Keratinocyte (primary cell): ENCODE measurements around the gene NAALADL1. TPM values are rescaled to one million over a fixed set of nuclear protein-coding genes. Genes with fewer than 3 reads are reported as not detected.
A peak's percentile ranks its signal among the peaks of the same experiment; 100 is the strongest.

Experiments
- DNase-seq: peaks from one replicate; pipeline ENCODE4 v3.0.0-alpha.2; 2011; ENCODE audit warnings: low read depth, missing footprints, low spot score
- FAIRE-seq: peaks from 2 replicates; lab custom pipeline; 2011; peaks lifted over from hg19 to GRCh38; lab: Jason Lieb, UNC
- H2AFZ ChIP-seq: 2 replicates; pipeline ENCODE4 v1.6.0; 2012; ENCODE audit warnings: low read length, control low read depth, inconsistent platforms; ENCODE audit not compliant: control insufficient read depth
- H3K27ac ChIP-seq: 2 replicates; pipeline ENCODE4 v1.5.1; 2011; ENCODE audit warnings: low read length; ENCODE audit not compliant: control insufficient read depth, insufficient read depth
- H3K27me3 ChIP-seq: 3 replicates; pipeline ENCODE4 v1.6.0; 2011; ENCODE audit warnings: low read length; ENCODE audit not compliant: control insufficient read depth, insufficient read depth; ENCODE audit errors: extremely low read depth
- H3K36me3 ChIP-seq, 2 experiments: 2 replicates in 1 of 2; 3 replicates in 1 of 2; pipeline ENCODE4 v1.5.1; 2011; ENCODE audit warnings: low read length in 2 of 2, mild to moderate bottlenecking in 1 of 2; ENCODE audit not compliant: control insufficient read depth in 2 of 2, insufficient read depth in 2 of 2; ENCODE audit errors: extremely low read depth in 1 of 2
- H3K4me1 ChIP-seq: 3 replicates; pipeline ENCODE4 v1.5.1; 2011; ENCODE audit warnings: low read length; ENCODE audit not compliant: control insufficient read depth, insufficient read depth; ENCODE audit errors: extremely low read depth
- H3K4me2 ChIP-seq: 3 replicates; pipeline ENCODE4 v1.6.0; 2011; ENCODE audit warnings: low read depth, low read length; ENCODE audit not compliant: control insufficient read depth, insufficient read depth; ENCODE audit errors: extremely low read depth
- H3K4me3 ChIP-seq, 3 experiments: fragments of 200-600 bp in 1 of 3; sonication (generic) in 1 of 3; 2 replicates in 2 of 3; 3 replicates in 1 of 3; pipeline ENCODE4 v1.5.1; 2011 to 2016; ENCODE audit warnings: low read length in 3 of 3, mild to moderate bottlenecking in 3 of 3, control low read depth in 2 of 3, inconsistent platforms in 1 of 3, low read depth in 1 of 3, mixed read lengths in 1 of 3, mixed run types in 1 of 3, moderate library complexity in 1 of 3; ENCODE audit not compliant: control insufficient read depth in 2 of 3, insufficient read depth in 2 of 3; ENCODE audit errors: extremely low read depth in 1 of 3
- H3K79me2 ChIP-seq: 2 replicates; pipeline ENCODE4 v1.6.0; 2012; ENCODE audit warnings: low read length; ENCODE audit not compliant: control insufficient read depth, insufficient read depth
- H3K9ac ChIP-seq: 3 replicates; pipeline ENCODE4 v1.6.0; 2011; ENCODE audit warnings: low read length; ENCODE audit not compliant: control insufficient read depth, insufficient read depth; ENCODE audit errors: extremely low read depth
- H3K9me1 ChIP-seq: 3 replicates; pipeline ENCODE4 v1.6.0; 2011; ENCODE audit warnings: low read length; ENCODE audit not compliant: control insufficient read depth, insufficient read depth; ENCODE audit errors: extremely low read depth
- H3K9me3 ChIP-seq: 2 replicates; pipeline ENCODE4 v1.5.1; 2012; ENCODE audit warnings: low read depth, low read length; ENCODE audit not compliant: control insufficient read depth
- H4K20me1 ChIP-seq: 3 replicates; pipeline ENCODE4 v1.6.0; 2011; ENCODE audit warnings: low read length; ENCODE audit not compliant: control insufficient read depth, insufficient read depth; ENCODE audit errors: extremely low read depth
- CTCF ChIP-seq, 3 experiments: IDR thresholded peaks in 1 of 3; conservative IDR thresholded peaks in 1 of 3; optimal IDR thresholded peaks in 1 of 3; 2 replicates in 2 of 3; 3 replicates in 1 of 3; pipeline versions ENCODE3 to v1.5.1; 2011; ENCODE audit warnings: low read length in 3 of 3, mild to moderate bottlenecking in 3 of 3, moderate library complexity in 2 of 3, control low read depth in 1 of 3, inconsistent platforms in 1 of 3; ENCODE audit not compliant: insufficient read depth in 2 of 3; ENCODE audit errors: extremely low read depth in 1 of 3
- EZH2 ChIP-seq: IDR thresholded peaks from one replicate; pipeline ENCODE4 v1.6.1; 2012; ENCODE audit warnings: inconsistent platforms, mild to moderate bottlenecking, low read length, moderate library complexity
- dilution Hi-C: fragments of 300-500 bp; cut with MboI; formaldehyde crosslinking; loops from one replicate; pipeline ENCODE4 v1.7.0; 2020; ENCODE audit warnings: low sequenced_read_pairs; ENCODE audit not compliant: extremely low pct_ligation_motif_present
- polyA plus RNA-seq, 5 experiments: library from polyadenylated mRNA; depleted of rRNA in 3 of 5; stranded (reverse) in 3 of 5; stranded (forward) in 1 of 5; unstranded in 1 of 5; fragments of >200 nt; gene quantifications; 1 replicate in 1 of 5; 2 replicates in 3 of 5; 3 replicates in 1 of 5; pipeline versions ENCODE4 v1.2.1 to v1.2.3, GENCODE V29; 2011 to 2012; ENCODE audit warnings: missing spikeins in 2 of 5, low read depth in 1 of 5, low replicate concordance in 1 of 5

The NAALADL1 gene
- polyA plus RNA-seq, 1 donor (not counting 4 experiments of a cell fraction or from before 2014, with no cell fraction given), result 2.3 TPM

GRCh38 chr11:65095974-65096806, 37.8 kb upstream of the NAALADL1 start, which contains the start of gene VPS51:
Gene VPS51 (plus strand): TSS chr11:65096214. CDS start chr11:65096251, 37 bp downstream.
- H3K36me3 ChIP-seq, result peaks cover 0 to 2% of the 10 kb centered on the region in 2 experiments
- H3K4me3 ChIP-seq, result peak within 1 kb of the TSS; percentile 69 to 88 (median 80)
- dilution Hi-C loops, result no loop called here
- TF ChIP-seq CTCF (optimal IDR thresholded peaks at IDR 0.05 in 1 of 3, IDR thresholded peaks at IDR 0.05 in 1 of 3, conservative IDR thresholded peaks at IDR 0.05 in 1 of 3; ENCODE audit: extremely low read depth in 1 of 3, insufficient read depth in 2 of 3, low read length in 3 of 3), result no peak
- TF ChIP-seq EZH2, result no peak
- peak within 1 kb of the TSS; percentile 82 for H3K9ac ChIP-seq
- H3K9me3 ChIP-seq, result no peaks in the 10 kb centered on the region
- peak within 1 kb of the TSS; percentile 82 for H3K4me2 ChIP-seq
- H3K27me3 ChIP-seq, result no peaks in the 10 kb centered on the region
- H4K20me1 ChIP-seq, result no peaks in the 10 kb centered on the region
- peak within 1 kb of the TSS; percentile 98 for H2AFZ ChIP-seq
- H3K4me1 ChIP-seq, result peaks cover 10% of the 10 kb centered on the region
- FAIRE-seq, result peak; percentile 39
- H3K79me2 ChIP-seq, result peaks cover 11% of the 10 kb centered on the region
- DNase-seq, result no peak
- no peaks in the 10 kb centered on the region for H3K9me1 ChIP-seq
- H3K27ac ChIP-seq, result peak within 1 kb of the TSS; percentile 81

- Histone ChIP-seq H4K20me1 (no peaks in the 10 kb centered on the region), H3K79me2 (peaks cover 11% of the 10 kb centered on the region), H3K4me3 (peak overlapping the region in 2 of 3 experiments; percentile 69 to 88), H3K27me3 (no peaks in the 10 kb centered on the region), H3K4me2 (peak overlapping the region; percentile 82), H3K9ac (peak overlapping the region; percentile 82), H3K36me3 (peaks cover 0 to 2% of the 10 kb centered on the region in 2 experiments), H2AFZ (peak overlapping the region; percentile 98), H3K4me1 (peaks cover 10% of the 10 kb centered on the region), H3K9me3 (no peaks in the 10 kb centered on the region), H3K9me1 (no peaks in the 10 kb centered on the region), H3K27ac (peak overlapping the region; percentile 8)
- dilution Hi-C loops, result no loop called here
- no peak for TF ChIP-seq EZH2
- TF ChIP-seq CTCF (optimal IDR thresholded peaks at IDR 0.05 in 1 of 3, IDR thresholded peaks at IDR 0.05 in 1 of 3, conservative IDR thresholded peaks at IDR 0.05 in 1 of 3; ENCODE audit: extremely low read depth in 1 of 3, insufficient read depth in 2 of 3, low read length in 3 of 3), result no peak
- DNase-seq (no peak), FAIRE-seq (no peak)
Measured at GRCh38 chr11:65095427-65095826, 37.1 kb upstream of the NAALADL1 start.
